Nephron progenitor cell (in vitro differentiated cells): ENCODE data around the gene CXCL11.
A peak's percentile ranks its signal among the peaks of the same experiment; 100 is the strongest.

Experiments
- DNase-seq: peaks from one replicate; pipeline ENCODE4 v3.0.0; 2021
- H3K27ac Mint-ChIP-seq: 2 replicates; pipeline ENCODE4 v1.8.0; 2021; ENCODE audit warnings: mild to moderate bottlenecking, moderate library complexity, mixed read lengths
- H3K27me3 Mint-ChIP-seq: 2 replicates; pipeline ENCODE4 v1.8.0; 2021; ENCODE audit warnings: mild to moderate bottlenecking, low read depth, mixed read lengths; ENCODE audit not compliant: poor library complexity
- H3K36me3 Mint-ChIP-seq: 2 replicates; pipeline ENCODE4 v1.8.0; 2021; ENCODE audit warnings: low read depth, mixed read lengths
- H3K4me1 Mint-ChIP-seq: 2 replicates; pipeline ENCODE4 v1.8.0; 2021; ENCODE audit warnings: mixed read lengths
- H3K4me3 Mint-ChIP-seq: 2 replicates; pipeline ENCODE4 v1.8.0; 2021; ENCODE audit warnings: mild to moderate bottlenecking, moderate library complexity, mixed read lengths
- H3K9me3 Mint-ChIP-seq: 2 replicates; pipeline ENCODE4 v1.8.0; 2021; ENCODE audit warnings: mild to moderate bottlenecking, moderate library complexity, mixed read lengths
- CTCF ChIP-seq: fragments of 200-600 bp; sonication (generic); IDR thresholded peaks from 2 replicates; pipeline ENCODE4 v1.5.0; 2021; ENCODE audit warnings: antibody characterized with exemption

The CXCL11 gene

GRCh38 chr4:76061421-76061820 is 25.6 kb upstream of the CXCL11 start:
- peaks cover 8% of the 10 kb centered on the region for H3K4me1 Mint-ChIP-seq

DNA sequence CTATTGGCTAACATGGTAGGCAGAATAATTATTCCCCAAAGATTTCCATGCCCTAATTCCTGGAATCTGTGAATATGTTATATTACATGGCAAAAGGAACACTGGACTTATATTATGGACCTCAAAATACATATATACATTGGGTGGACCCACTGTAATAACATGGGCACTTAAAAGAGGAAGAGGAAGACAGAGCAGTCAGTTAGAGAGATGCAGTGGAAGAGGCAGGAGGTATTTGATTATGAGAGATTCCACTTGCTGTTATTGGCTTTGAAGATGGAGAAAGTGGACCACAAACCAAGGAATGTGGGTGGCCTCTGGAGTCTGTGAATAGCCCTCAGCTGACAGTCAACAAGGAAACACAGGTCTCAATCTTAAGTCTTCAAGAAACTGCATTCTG is 24.6 kb upstream of the CXCL11 start:
- no peak for DNase-seq
- Mint-ChIP-seq H3K27ac (no peak overlapping the region), H3K27me3 (peaks cover 12% of the 10 kb centered on the region), H3K4me3 (no peak overlapping the region), H3K4me1 (peaks cover 17% of the 10 kb centered on the region), H3K36me3 (no peaks in the 10 kb centered on the region), H3K9me3 (no peaks in the 10 kb centered on the region)
- no peak for TF ChIP-seq CTCF

More at GRCh38 chr4:76061421-76061820, 25.6 kb upstream of the CXCL11 start:
- no peaks in the 10 kb centered on the region for H3K36me3 Mint-ChIP-seq
- H3K27ac Mint-ChIP-seq, result no peak overlapping the region
- TF ChIP-seq CTCF, result no peak
- peaks cover 16% of the 10 kb centered on the region for H3K27me3 Mint-ChIP-seq
- H3K4me3 Mint-ChIP-seq, result no peak overlapping the region
- H3K9me3 Mint-ChIP-seq, result no peaks in the 10 kb centered on the region
- no peak for DNase-seq

GRCh38 chr4:76059750-76060149 is 23.9 kb upstream of the CXCL11 start:
- no peak for DNase-seq
- H3K4me3 Mint-ChIP-seq, result no peak overlapping the region
- no peaks in the 10 kb centered on the region for H3K9me3 Mint-ChIP-seq
- H3K27me3 Mint-ChIP-seq, result peaks cover 12% of the 10 kb centered on the region
- no peaks in the 10 kb centered on the region for H3K36me3 Mint-ChIP-seq
- TF ChIP-seq CTCF, result no peak
- H3K27ac Mint-ChIP-seq, result no peak overlapping the region
- peaks cover 25% of the 10 kb centered on the region for H3K4me1 Mint-ChIP-seq

GRCh38 chr4:76058888-76059426 is 23.1 kb upstream of the CXCL11 start:
- peaks cover 12% of the 10 kb centered on the region for H3K27me3 Mint-ChIP-seq
- H3K4me3 Mint-ChIP-seq, result no peak overlapping the region
- no peak for DNase-seq
- no peak for TF ChIP-seq CTCF
- H3K4me1 Mint-ChIP-seq, result peaks cover 26% of the 10 kb centered on the region
- no peak overlapping the region for H3K27ac Mint-ChIP-seq
- no peaks in the 10 kb centered on the region for H3K9me3 Mint-ChIP-seq
- H3K36me3 Mint-ChIP-seq, result no peaks in the 10 kb centered on the region

GRCh38 chr4:76058302-76058701 is 22.4 kb upstream of the CXCL11 start:
- TF ChIP-seq CTCF, result no peak
- Mint-ChIP-seq H3K4me3 (no peak overlapping the region), H3K9me3 (no peaks in the 10 kb centered on the region), H3K27me3 (peaks cover 12% of the 10 kb centered on the region), H3K36me3 (no peaks in the 10 kb centered on the region), H3K4me1 (peaks cover 29% of the 10 kb centered on the region), H3K27ac (no peak overlapping the region)
- DNase-seq, result no peak

GRCh38 chr4:76055421-76055820 is 19.6 kb upstream of the CXCL11 start:
- Mint-ChIP-seq H3K4me1 (peaks cover 29% of the 10 kb centered on the region), H3K36me3 (no peaks in the 10 kb centered on the region), H3K27me3 (no peaks in the 10 kb centered on the region), H3K27ac (peak overlapping the region; percentile 66), H3K9me3 (no peaks in the 10 kb centered on the region), H3K4me3 (no peak overlapping the region)
- no peak for DNase-seq
- no peak for TF ChIP-seq CTCF
